GM23338 (cell line): ENCODE measurements around the gene SLC19A1. TPM values are rescaled to one million over a fixed set of nuclear protein-coding genes. Genes with fewer than 3 reads are reported as not detected.

ENCODE experiments used
- ATAC-seq: fragments of 200-7000 bp; cut with Tn5 transposase; 3 replicates; pipeline ENCODE4 v1.9.1; 2020
- DNase-seq: peaks from one replicate; pipeline ENCODE4 v3.0.0-alpha.2; 2015; ENCODE audit warnings: low spot score
- H2AFZ ChIP-seq: fragments of 200-600 bp; sonication (generic); 2 replicates; pipeline ENCODE4 v1.8.0; 2016; ENCODE audit warnings: antibody characterized with exemption, mild to moderate bottlenecking, moderate library complexity
- H3F3A ChIP-seq: fragments of 200-600 bp; sonication (generic); replicated peaks from 2 replicates; pipeline ENCODE4 v1.8.0; 2017; ENCODE audit warnings: antibody characterized with exemption, mixed run types, low read depth
- H3K27ac ChIP-seq: fragments of 200-600 bp; sonication (generic); 2 replicates; pipeline ENCODE4 v1.6.1; 2016; ENCODE audit warnings: low read depth
- H3K27me3 ChIP-seq: fragments of 200-600 bp; sonication (generic); 2 replicates; pipeline ENCODE4 v1.8.0; 2016; ENCODE audit warnings: mild to moderate bottlenecking, mixed run types, moderate library complexity; ENCODE audit not compliant: insufficient read depth
- H3K36me3 ChIP-seq: fragments of 200-600 bp; sonication (generic); 2 replicates; pipeline ENCODE4 v1.8.0; 2016; ENCODE audit warnings: mild to moderate bottlenecking; ENCODE audit not compliant: insufficient read depth
- H3K4me1 ChIP-seq: fragments of 200-600 bp; sonication (generic); 2 replicates; pipeline ENCODE4 v1.8.0; 2016; ENCODE audit warnings: mild to moderate bottlenecking, moderate library complexity; ENCODE audit not compliant: insufficient read depth
- H3K4me2 ChIP-seq: fragments of 200-600 bp; sonication (generic); 2 replicates; pipeline ENCODE4 v1.7.1; 2017; ENCODE audit warnings: mixed run types
- H3K4me3 ChIP-seq: fragments of 200-600 bp; sonication (generic); 2 replicates; pipeline ENCODE4 v1.6.1; 2016; ENCODE audit warnings: mixed run types
- H3K79me2 ChIP-seq: fragments of 200-600 bp; sonication (generic); replicated peaks from 2 replicates; pipeline ENCODE4 v1.8.0; 2017; ENCODE audit warnings: mild to moderate bottlenecking; ENCODE audit not compliant: insufficient read depth
- H3K9me2 ChIP-seq: fragments of 200-600 bp; sonication (generic); 2 replicates; pipeline ENCODE4 v1.8.0; 2017; ENCODE audit not compliant: insufficient read depth
- H4K20me1 ChIP-seq: fragments of 200-600 bp; sonication (generic); replicated peaks from 2 replicates; pipeline ENCODE4 v1.8.0; 2017; ENCODE audit warnings: mild to moderate bottlenecking; ENCODE audit not compliant: insufficient read depth
- H3K27ac Mint-ChIP-seq: 2 replicates; pipeline ENCODE4 v1.8.0; 2020; ENCODE audit warnings: inconsistent platforms, mild to moderate bottlenecking, moderate library complexity, mixed read lengths
- H3K27me3 Mint-ChIP-seq: 3 replicates; pipeline ENCODE4 v1.8.0; 2022; ENCODE audit warnings: low read depth, mild to moderate bottlenecking, moderate library complexity, mixed read lengths, inconsistent platforms; ENCODE audit not compliant: insufficient read depth, poor library complexity
- H3K36me3 Mint-ChIP-seq: 3 replicates; pipeline ENCODE4 v1.8.0; 2021; ENCODE audit warnings: low read depth, mild to moderate bottlenecking, inconsistent platforms, moderate library complexity, mixed read lengths
- H3K4me1 Mint-ChIP-seq: 3 replicates; pipeline ENCODE4 v1.8.0; 2020; ENCODE audit warnings: mild to moderate bottlenecking, inconsistent platforms, mixed read lengths
- H3K4me3 Mint-ChIP-seq: 3 replicates; pipeline ENCODE4 v1.8.0; 2021; ENCODE audit warnings: moderate library complexity, mild to moderate bottlenecking, inconsistent platforms, mixed read lengths
- H3K9me3 Mint-ChIP-seq: 3 replicates; pipeline ENCODE4 v1.8.0; 2020; ENCODE audit warnings: moderate library complexity, mild to moderate bottlenecking, inconsistent platforms, mixed read lengths
- EZH2 ChIP-seq: fragments of 200-600 bp; sonication (generic); IDR thresholded peaks from one replicate; pipeline ENCODE4 v1.8.0; 2017; ENCODE audit warnings: antibody characterized with exemption, mild to moderate bottlenecking, low read depth; ENCODE audit not compliant: unreplicated experiment
- JUNB ChIP-seq: IDR thresholded peaks from one replicate; pipeline ENCODE4 v1.6.1; 2016; ENCODE audit warnings: antibody characterized with exemption; ENCODE audit not compliant: unreplicated experiment
- NANOG ChIP-seq: IDR thresholded peaks from 2 replicates; pipeline ENCODE4 v1.6.1; 2016; ENCODE audit warnings: antibody characterized with exemption, borderline replicate concordance
- POLR2AphosphoS5 ChIP-seq: IDR thresholded peaks from 2 replicates; pipeline ENCODE4 v1.6.1; 2016; ENCODE audit warnings: antibody characterized with exemption, low read depth
- REST ChIP-seq: IDR thresholded peaks from one replicate; pipeline ENCODE4 v1.6.1; 2018; ENCODE audit warnings: antibody characterized with exemption; ENCODE audit not compliant: unreplicated experiment
- ZNF114 ChIP-seq: fragments of 250-450 bp; sonication (Bioruptor Pico); IDR thresholded peaks from 2 replicates; pipeline ENCODE4 v1.5.0; 2020; ENCODE audit warnings: mild to moderate bottlenecking, moderate library complexity
- ZNF462 ChIP-seq: fragments of 250-450 bp; sonication (Bioruptor Pico); IDR thresholded peaks from 2 replicates; pipeline ENCODE4 v1.5.0; 2020; ENCODE audit warnings: mild to moderate bottlenecking, moderate library complexity
- polyA plus RNA-seq: library from polyadenylated mRNA; unstranded; fragments of >200 nt; fragmentation: Nextera tagmentation; extraction: Ambion mirVana; gene quantifications from 2 replicates; pipeline ENCODE4 v1.2.1, GENCODE V29; 2016
- total RNA-seq: library from RNA; depleted of rRNA; stranded (reverse); fragments of >200 nt; shearing (Covaris generic); gene quantifications from 2 replicates; pipeline ENCODE4 v1.2.3, GENCODE V29; 2014

Gene SLC19A1
- total and polyA plus RNA-seq, 2 experiments from 2014 or later: 31.2 to 33.0 TPM

DNA sequence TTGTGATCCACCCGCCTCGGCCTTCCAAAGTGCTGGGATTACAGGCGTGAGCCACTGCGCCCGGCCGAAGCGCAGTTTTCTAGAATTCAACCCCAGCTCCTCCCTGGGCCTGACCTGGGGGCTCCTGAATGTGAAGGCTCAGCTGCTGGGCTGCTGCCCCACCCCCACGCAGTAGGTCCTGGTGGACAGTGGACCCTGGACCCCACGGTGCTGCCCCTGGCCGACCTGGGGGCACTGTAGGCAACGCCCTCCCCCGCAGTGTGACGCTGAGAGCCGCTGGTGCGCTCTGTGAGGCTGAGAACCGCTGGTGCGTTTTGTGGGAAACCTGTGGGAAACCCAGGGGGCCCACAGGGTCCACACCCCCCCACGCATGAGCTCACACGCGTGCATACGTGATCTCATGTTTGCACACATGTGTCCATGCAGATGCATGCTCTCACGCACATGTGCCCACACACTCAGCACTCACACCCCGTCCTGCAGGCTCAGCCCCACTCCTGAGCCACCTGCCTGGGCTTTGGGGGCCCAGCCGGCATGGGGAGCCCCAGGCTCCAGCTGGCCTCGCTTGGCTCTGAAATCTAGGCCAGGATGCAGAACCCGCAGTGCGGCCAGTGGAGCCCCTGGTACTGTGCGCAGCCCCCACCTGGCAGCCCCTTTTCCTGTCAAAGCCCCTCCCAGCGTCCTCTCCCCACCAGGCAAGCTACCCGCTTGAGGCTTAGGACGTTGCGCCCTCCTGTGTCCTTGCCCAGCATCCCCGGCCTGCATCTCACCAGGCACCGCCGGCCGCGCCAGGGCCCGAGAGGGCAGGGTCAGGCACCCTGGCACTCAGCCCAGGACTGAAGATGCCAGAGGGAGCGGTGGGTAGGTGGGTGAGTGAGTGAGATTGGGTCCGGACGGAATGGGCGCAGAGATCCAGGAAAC is 69.5 kb downstream of the SLC19A1 start:
- no peaks in the 10 kb centered on the region for H3K4me1 ChIP-seq
- ATAC-seq (no peak), DNase-seq (no peak)
- peaks cover 15% of the 10 kb centered on the region for H3K4me1 Mint-ChIP-seq
- H3K36me3 Mint-ChIP-seq: peaks cover 42% of the 10 kb centered on the region
- H4K20me1 ChIP-seq: peaks cover 25% of the 10 kb centered on the region
- no peaks in the 10 kb centered on the region for H3K27me3 ChIP-seq
- H3K4me2 ChIP-seq: no peak overlapping the region
- no peak overlapping the region for H3K27ac ChIP-seq
- peaks cover 20% of the 10 kb centered on the region for H3K27me3 Mint-ChIP-seq
- H3K36me3 ChIP-seq: peaks cover 9% of the 10 kb centered on the region
- no peak overlapping the region for H3K27ac Mint-ChIP-seq
- TF ChIP-seq ZNF114 (CRISPR knock-in tag) (no peak), EZH2 (no peak), NANOG (no peak)
- no peak overlapping the region for H2AFZ ChIP-seq
- H3K4me3 ChIP-seq: no peak overlapping the region
- H3K4me3 Mint-ChIP-seq: no peak overlapping the region
- no peaks in the 10 kb centered on the region for H3K9me2 ChIP-seq
- peaks cover 51% of the 10 kb centered on the region for H3K79me2 ChIP-seq
- peaks cover 15% of the 10 kb centered on the region for H3F3A ChIP-seq
- H3K9me3 Mint-ChIP-seq: peaks cover 8% of the 10 kb centered on the region

GRCh38 chr21:45471525-45472221 is 70.6 kb downstream of the SLC19A1 start:
- Mint-ChIP-seq H3K4me3 (no peak overlapping the region), H3K27ac (no peak overlapping the region), H3K36me3 (peaks cover 40% of the 10 kb centered on the region), H3K9me3 (peaks cover 8% of the 10 kb centered on the region), H3K4me1 (peaks cover 14% of the 10 kb centered on the region), H3K27me3 (peaks cover 18% of the 10 kb centered on the region)
- Histone ChIP-seq H3K4me1 (no peaks in the 10 kb centered on the region), H3K27ac (no peak overlapping the region), H3K36me3 (peaks cover 9% of the 10 kb centered on the region), H3K4me3 (no peak overlapping the region), H3K79me2 (peaks cover 61% of the 10 kb centered on the region), H3K4me2 (no peak overlapping the region), H2AFZ (no peak overlapping the region), H3K27me3 (no peaks in the 10 kb centered on the region), H4K20me1 (peaks cover 25% of the 10 kb centered on the region), H3K9me2 (no peaks in the 10 kb centered on the region), H3F3A (peaks cover 15% of the 10 kb centered on the region)
- no peak for DNase-seq
- no peak for TF ChIP-seq ZNF462
- no peak for TF ChIP-seq REST
- no peak for TF ChIP-seq POLR2AphosphoS5
- no peak for TF ChIP-seq ZNF114 (CRISPR knock-in tag)
- TF ChIP-seq JUNB: no peak
- peak; percentile 14; the same call in 1 of the 3 replicates for ATAC-seq
